Gastrocnemius medialis (tissue), 4 donors: ENCODE data around the gene TGM3.

Experiments
- CTCF ChIP-seq, 5 experiments: fragments of 450-650 bp in 3 of 5; fragments of 200-600 bp in 2 of 5; sonication (generic) in 2 of 5; IDR thresholded peaks in 4 of 5; conservative IDR thresholded peaks in 1 of 5; 1 replicate in 4 of 5; 2 replicates in 1 of 5; pipeline ENCODE4 v1.5.1; 2016 to 2019; ENCODE audit warnings: antibody characterized with exemption in 5 of 5, mild to moderate bottlenecking in 3 of 5, moderate library complexity in 3 of 5
- POLR2A ChIP-seq, 2 donors: fragments of 450-650 bp; IDR thresholded peaks; one replicate each; pipeline ENCODE4 v1.6.1; 2017; ENCODE audit warnings: antibody characterized with exemption in 2 of 2, mild to moderate bottlenecking in 2 of 2, moderate library complexity in 2 of 2

- TF ChIP-seq CTCF (IDR thresholded peaks at IDR 0.05 in 4 of 5, conservative IDR thresholded peaks at IDR 0.05 in 1 of 5) (no peak), POLR2A (IDR thresholded peaks at IDR 0.05) (no peak)
Measured at GRCh38 chr20:2305479-2305878, 9.7 kb downstream of the TGM3 start.
